ENCODE measurements around the gene LAIR2.

LAIR2 gene

GRCh38 chr19:54502518-54503048 lies at the start of gene LAIR2:
Gene LAIR2 (plus strand): TSS chr19:54502831. CDS start chr19:54502919, 88 bp downstream.
- DNase-seq (ENCODE audit: low read depth) = no peak

GRCh38 chr19:54453921-54454780 lies 48.5 kb upstream of the LAIR2 start:
- DNase-seq (ENCODE audit: low read depth) = no peak

GRCh38 chr19:54454781-54455675 lies 47.6 kb upstream of the LAIR2 start:
- DNase-seq (ENCODE audit: low read depth) = no peak

GRCh38 chr19:54455786-54456422 lies 46.7 kb upstream of the LAIR2 start:
- no peak for DNase-seq (ENCODE audit: low read depth)

GRCh38 chr19:54456423-54457373 lies 45.9 kb upstream of the LAIR2 start:
- no peak for DNase-seq (ENCODE audit: low read depth)

GRCh38 chr19:54457773-54458647 lies 44.6 kb upstream of the LAIR2 start:
- DNase-seq (ENCODE audit: low read depth) = no peak

- no peak for DNase-seq (ENCODE audit: low read depth)
These were observed 43.9 kb upstream of the LAIR2 start for GRCh38 chr19:54458648-54459281.

GRCh38 chr19:54459282-54460229 lies 43.1 kb upstream of the LAIR2 start:
- no peak for DNase-seq (ENCODE audit: low read depth)

- DNase-seq (ENCODE audit: low read depth) = no peak
These were observed 42.2 kb upstream of the LAIR2 start for GRCh38 chr19:54460230-54461005.

GRCh38 chr19:54461210-54461609 lies 41.4 kb upstream of the LAIR2 start:
- no peak for DNase-seq (ENCODE audit: low read depth)

- no peak for DNase-seq (ENCODE audit: low read depth)
These were observed 41.0 kb upstream of the LAIR2 start for GRCh38 chr19:54461613-54462012.

- DNase-seq (ENCODE audit: low read depth) = no peak
These were observed 40.5 kb upstream of the LAIR2 start for GRCh38 chr19:54462047-54462654.

- DNase-seq (ENCODE audit: low read depth) = peak; percentile 36
These were observed 39.7 kb upstream of the LAIR2 start for GRCh38 chr19:54462655-54463530.

GRCh38 chr19:54463531-54464043 lies 39.0 kb upstream of the LAIR2 start, which contains the start of gene LENG9:
Gene LENG9 (minus strand): TSS chr19:54463778. CDS start chr19:54463526, 252 bp downstream.
- DNase-seq (ENCODE audit: low read depth) = peak; percentile 84

- peak; percentile 62 for DNase-seq (ENCODE audit: low read depth)
These were observed 38.5 kb upstream of the LAIR2 start for GRCh38 chr19:54464044-54464629.

Measured in activated gamma-delta T cell treated with anti-CD3 and anti-CD28 coated beads, Interleukin-2, amount 50 U/mL, for 16 hours (primary cell).